Breast epithelium (tissue), 3 donors: ENCODE data around the gene HBM.

Experiments
- POLR2A ChIP-seq: fragments of 450-650 bp; IDR thresholded peaks from one replicate; pipeline ENCODE4 v1.6.1; 2016; ENCODE audit warnings: antibody characterized with exemption, mild to moderate bottlenecking, moderate library complexity
- TF ChIP-seq, protein P1 (sequence below), 3 donors: fragments of 450-650 bp; IDR thresholded peaks; one replicate each; pipeline ENCODE4 v1.5.1; 2016 to 2017; ENCODE audit warnings: antibody characterized with exemption in 3 of 3, mild to moderate bottlenecking in 3 of 3, moderate library complexity in 3 of 3

DNA sequence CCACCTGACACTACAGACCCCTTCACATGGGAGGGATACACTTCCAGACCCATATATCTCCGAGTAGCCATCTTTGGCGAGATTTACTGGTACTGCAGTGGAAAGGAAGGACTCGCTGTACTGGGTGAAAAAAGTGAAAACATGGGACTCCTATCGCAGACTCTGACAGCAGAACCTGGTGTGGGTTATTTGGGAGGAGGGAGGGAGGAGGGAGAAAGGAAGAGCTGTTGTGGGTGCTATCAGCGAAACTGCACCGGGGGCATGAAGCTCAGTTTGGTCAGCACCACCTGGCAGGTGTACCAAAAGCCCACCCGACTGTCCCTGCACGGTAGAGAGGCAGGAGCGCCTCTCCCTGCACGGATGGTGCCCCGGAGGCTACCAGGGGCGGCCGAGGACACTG, 19.4 kb downstream of the HBM start:
- TF ChIP-seq, protein P1, sequence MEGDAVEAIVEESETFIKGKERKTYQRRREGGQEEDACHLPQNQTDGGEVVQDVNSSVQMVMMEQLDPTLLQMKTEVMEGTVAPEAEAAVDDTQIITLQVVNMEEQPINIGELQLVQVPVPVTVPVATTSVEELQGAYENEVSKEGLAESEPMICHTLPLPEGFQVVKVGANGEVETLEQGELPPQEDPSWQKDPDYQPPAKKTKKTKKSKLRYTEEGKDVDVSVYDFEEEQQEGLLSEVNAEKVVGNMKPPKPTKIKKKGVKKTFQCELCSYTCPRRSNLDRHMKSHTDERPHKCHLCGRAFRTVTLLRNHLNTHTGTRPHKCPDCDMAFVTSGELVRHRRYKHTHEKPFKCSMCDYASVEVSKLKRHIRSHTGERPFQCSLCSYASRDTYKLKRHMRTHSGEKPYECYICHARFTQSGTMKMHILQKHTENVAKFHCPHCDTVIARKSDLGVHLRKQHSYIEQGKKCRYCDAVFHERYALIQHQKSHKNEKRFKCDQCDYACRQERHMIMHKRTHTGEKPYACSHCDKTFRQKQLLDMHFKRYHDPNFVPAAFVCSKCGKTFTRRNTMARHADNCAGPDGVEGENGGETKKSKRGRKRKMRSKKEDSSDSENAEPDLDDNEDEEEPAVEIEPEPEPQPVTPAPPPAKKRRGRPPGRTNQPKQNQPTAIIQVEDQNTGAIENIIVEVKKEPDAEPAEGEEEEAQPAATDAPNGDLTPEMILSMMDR (IDR thresholded peaks at IDR 0.05) = no peak
- no peak for TF ChIP-seq POLR2A
